Panc1 (cell line): ENCODE results near the gene RGS6. TPM values are rescaled to one million over a fixed set of nuclear protein-coding genes. Genes with fewer than 3 reads are reported as not detected.

Source experiments
- ATAC-seq: fragments of 200-7000 bp; cut with Tn5 transposase; 2 replicates; pipeline ENCODE4 v1.9.1; 2020; ENCODE audit warnings: mild to moderate bottlenecking, moderate library complexity
- BruUV-seq: library from RNA; stranded (reverse); fragments of 400-500 nt; replicated peaks from 2 replicates; lab custom pipeline; 2021; lab: Mats Ljungman, UMichigan
- CTCF ChIA-PET: fragments of 300-600 bp; sonication (Branson Sonifier 250); formaldehyde crosslinking; loops from one replicate; lab custom pipeline; 2022; ENCODE audit warnings: antibody characterized with exemption; lab: Charles Lee
- POLR2A ChIA-PET: fragments of 300-600 bp; sonication (Branson Sonifier 250); formaldehyde crosslinking; loops from one replicate; lab custom pipeline; 2022; ENCODE audit warnings: antibody characterized with exemption; lab: Charles Lee
- DNase-seq: peaks from one replicate; pipeline ENCODE4 v3.0.0-alpha.2; 2010; ENCODE audit warnings: low read depth, low spot score
- H3K27ac ChIP-seq: 2 replicates; pipeline ENCODE4 v1.5.1; 2011; ENCODE audit warnings: mild to moderate bottlenecking, low read length, inconsistent platforms
- H3K27me3 ChIP-seq: fragments of 200-500 bp; sonication (Bioruptor generic); 2 replicates; pipeline ENCODE4 v1.6.0; 2014; ENCODE audit warnings: low read length, inconsistent platforms; ENCODE audit not compliant: control insufficient read depth, insufficient read depth
- H3K36me3 ChIP-seq: fragments of 200-500 bp; sonication (Bioruptor generic); 2 replicates; pipeline ENCODE4 v1.5.1; 2014; ENCODE audit warnings: inconsistent platforms, mild to moderate bottlenecking, low read length, moderate library complexity; ENCODE audit not compliant: control insufficient read depth, insufficient read depth
- H3K4me1 ChIP-seq: 2 replicates; pipeline ENCODE4 v1.5.1; 2011; ENCODE audit warnings: inconsistent platforms, mild to moderate bottlenecking, low read length, moderate library complexity; ENCODE audit not compliant: control insufficient read depth, insufficient read depth
- H3K4me3 ChIP-seq, 2 experiments: 2 replicates each; pipeline ENCODE4 v1.5.1; 2011 to 2012; ENCODE audit warnings: low read depth in 2 of 2, low read length in 2 of 2, mild to moderate bottlenecking in 2 of 2, inconsistent platforms in 1 of 2, moderate library complexity in 1 of 2
- H3K9me3 ChIP-seq: fragments of 200-500 bp; sonication (Bioruptor generic); 2 replicates; pipeline ENCODE4 v1.5.1; 2014; ENCODE audit warnings: low read depth, mild to moderate bottlenecking, inconsistent platforms, low read length, moderate library complexity; ENCODE audit not compliant: control insufficient read depth, insufficient read depth
- POLR2AphosphoS5 ChIP-seq: IDR thresholded peaks from 2 replicates; pipeline ENCODE4 v1.6.1; 2012; ENCODE audit warnings: mild to moderate bottlenecking, low read depth, low read length, moderate library complexity
- SIN3A ChIP-seq: IDR thresholded peaks from 2 replicates; pipeline ENCODE4 v1.6.1; 2012; ENCODE audit warnings: low read depth, mild to moderate bottlenecking, low read length, moderate library complexity, borderline replicate concordance; ENCODE audit not compliant: insufficient read depth
- TCF7L2 ChIP-seq: IDR thresholded peaks from 2 replicates; pipeline ENCODE4 v1.6.1; 2011; ENCODE audit warnings: mild to moderate bottlenecking, low read depth, low read length, inconsistent platforms
- in situ Hi-C: cut with HindIII; loops from 2 replicates; pipeline ENCODE4 v1.10.0; 2016; ENCODE audit warnings: low sequenced_read_pairs, low pct_unique_long_range_greater_than_20kb
- intact Hi-C: fragments of 100-400 bp; cut with micrococcal nuclease; formaldehyde crosslinking; loops from one replicate; pipeline ENCODE4 v1.10.0; 2022; ENCODE audit not compliant: unreplicated experiment
- total RNA-seq: library from RNA; stranded (reverse); gene quantifications from one replicate; pipeline ENCODE4 v1.2.1, GENCODE V29; 2021; ENCODE audit not compliant: unreplicated experiment
- TF ChIP-seq, protein P1 (sequence below), 2 experiments: IDR thresholded peaks; 2 replicates each; pipeline ENCODE4 v1.6.1; 2011 to 2012; ENCODE audit warnings: low read depth in 2 of 2, control low read depth in 1 of 2, low read length in 1 of 2, mild to moderate bottlenecking in 1 of 2, moderate library complexity in 1 of 2; ENCODE audit not compliant: insufficient read depth in 1 of 2
- TF ChIP-seq, protein P2 (sequence below): fragments of 450-650 bp; IDR thresholded peaks from 2 replicates; pipeline ENCODE4 v1.5.1; 2017; ENCODE audit warnings: mild to moderate bottlenecking

The RGS6 gene
- total RNA-seq, 1 experiment from 2014 or later, result not detected

DNA sequence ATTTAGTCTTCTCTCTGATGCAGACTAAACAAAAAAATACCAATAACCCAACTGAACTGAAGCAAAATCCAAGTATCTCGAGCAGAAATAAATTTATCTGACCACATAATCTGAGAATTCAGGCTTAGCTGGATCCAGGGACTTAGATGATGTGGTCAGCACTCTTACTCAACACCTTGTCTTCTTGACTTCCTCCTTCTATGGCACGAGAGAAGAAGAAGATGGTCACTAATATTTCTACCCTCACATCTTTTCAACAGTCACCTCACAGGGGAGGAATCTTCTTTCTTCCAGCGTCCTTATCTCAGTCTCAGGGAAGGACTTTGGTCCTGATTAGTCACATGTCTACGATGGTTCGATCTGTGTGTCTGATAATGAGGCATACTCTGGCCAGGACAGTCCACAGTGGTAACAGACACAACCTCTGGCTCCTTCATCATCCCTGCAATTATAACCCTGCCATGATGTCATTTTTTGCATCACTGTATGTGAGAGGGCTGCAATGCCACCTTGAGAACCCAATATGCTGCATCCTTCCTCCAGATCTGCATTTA, 15.8 kb downstream of the RGS6 start:
- Histone ChIP-seq H3K27ac (no peak overlapping the region), H3K27me3 (no peaks in the 10 kb centered on the region), H3K9me3 (no peaks in the 10 kb centered on the region), H3K4me3 (no peak overlapping the region), H3K4me1 (no peaks in the 10 kb centered on the region), H3K36me3 (no peaks in the 10 kb centered on the region)
- no peak for ATAC-seq
- no peak for DNase-seq
- no TSS peak for BruUV-seq
- ChIA-PET CTCF (no interaction called here), POLR2A (no interaction called here)
- intact Hi-C loops, result no loop called here
- in situ Hi-C loops, result no loop called here
- TF ChIP-seq, protein P1, sequence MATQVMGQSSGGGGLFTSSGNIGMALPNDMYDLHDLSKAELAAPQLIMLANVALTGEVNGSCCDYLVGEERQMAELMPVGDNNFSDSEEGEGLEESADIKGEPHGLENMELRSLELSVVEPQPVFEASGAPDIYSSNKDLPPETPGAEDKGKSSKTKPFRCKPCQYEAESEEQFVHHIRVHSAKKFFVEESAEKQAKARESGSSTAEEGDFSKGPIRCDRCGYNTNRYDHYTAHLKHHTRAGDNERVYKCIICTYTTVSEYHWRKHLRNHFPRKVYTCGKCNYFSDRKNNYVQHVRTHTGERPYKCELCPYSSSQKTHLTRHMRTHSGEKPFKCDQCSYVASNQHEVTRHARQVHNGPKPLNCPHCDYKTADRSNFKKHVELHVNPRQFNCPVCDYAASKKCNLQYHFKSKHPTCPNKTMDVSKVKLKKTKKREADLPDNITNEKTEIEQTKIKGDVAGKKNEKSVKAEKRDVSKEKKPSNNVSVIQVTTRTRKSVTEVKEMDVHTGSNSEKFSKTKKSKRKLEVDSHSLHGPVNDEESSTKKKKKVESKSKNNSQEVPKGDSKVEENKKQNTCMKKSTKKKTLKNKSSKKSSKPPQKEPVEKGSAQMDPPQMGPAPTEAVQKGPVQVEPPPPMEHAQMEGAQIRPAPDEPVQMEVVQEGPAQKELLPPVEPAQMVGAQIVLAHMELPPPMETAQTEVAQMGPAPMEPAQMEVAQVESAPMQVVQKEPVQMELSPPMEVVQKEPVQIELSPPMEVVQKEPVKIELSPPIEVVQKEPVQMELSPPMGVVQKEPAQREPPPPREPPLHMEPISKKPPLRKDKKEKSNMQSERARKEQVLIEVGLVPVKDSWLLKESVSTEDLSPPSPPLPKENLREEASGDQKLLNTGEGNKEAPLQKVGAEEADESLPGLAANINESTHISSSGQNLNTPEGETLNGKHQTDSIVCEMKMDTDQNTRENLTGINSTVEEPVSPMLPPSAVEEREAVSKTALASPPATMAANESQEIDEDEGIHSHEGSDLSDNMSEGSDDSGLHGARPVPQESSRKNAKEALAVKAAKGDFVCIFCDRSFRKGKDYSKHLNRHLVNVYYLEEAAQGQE (IDR thresholded peaks at IDR 0.05; ENCODE audit: insufficient read depth in 1 of 2, low read depth in 2 of 2, low read length in 1 of 2), result no peak
- TF ChIP-seq TCF7L2, result no peak
- TF ChIP-seq, protein P2, sequence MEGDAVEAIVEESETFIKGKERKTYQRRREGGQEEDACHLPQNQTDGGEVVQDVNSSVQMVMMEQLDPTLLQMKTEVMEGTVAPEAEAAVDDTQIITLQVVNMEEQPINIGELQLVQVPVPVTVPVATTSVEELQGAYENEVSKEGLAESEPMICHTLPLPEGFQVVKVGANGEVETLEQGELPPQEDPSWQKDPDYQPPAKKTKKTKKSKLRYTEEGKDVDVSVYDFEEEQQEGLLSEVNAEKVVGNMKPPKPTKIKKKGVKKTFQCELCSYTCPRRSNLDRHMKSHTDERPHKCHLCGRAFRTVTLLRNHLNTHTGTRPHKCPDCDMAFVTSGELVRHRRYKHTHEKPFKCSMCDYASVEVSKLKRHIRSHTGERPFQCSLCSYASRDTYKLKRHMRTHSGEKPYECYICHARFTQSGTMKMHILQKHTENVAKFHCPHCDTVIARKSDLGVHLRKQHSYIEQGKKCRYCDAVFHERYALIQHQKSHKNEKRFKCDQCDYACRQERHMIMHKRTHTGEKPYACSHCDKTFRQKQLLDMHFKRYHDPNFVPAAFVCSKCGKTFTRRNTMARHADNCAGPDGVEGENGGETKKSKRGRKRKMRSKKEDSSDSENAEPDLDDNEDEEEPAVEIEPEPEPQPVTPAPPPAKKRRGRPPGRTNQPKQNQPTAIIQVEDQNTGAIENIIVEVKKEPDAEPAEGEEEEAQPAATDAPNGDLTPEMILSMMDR, result no peak
- TF ChIP-seq SIN3A, result no peak
- no peak for TF ChIP-seq POLR2AphosphoS5

DNA sequence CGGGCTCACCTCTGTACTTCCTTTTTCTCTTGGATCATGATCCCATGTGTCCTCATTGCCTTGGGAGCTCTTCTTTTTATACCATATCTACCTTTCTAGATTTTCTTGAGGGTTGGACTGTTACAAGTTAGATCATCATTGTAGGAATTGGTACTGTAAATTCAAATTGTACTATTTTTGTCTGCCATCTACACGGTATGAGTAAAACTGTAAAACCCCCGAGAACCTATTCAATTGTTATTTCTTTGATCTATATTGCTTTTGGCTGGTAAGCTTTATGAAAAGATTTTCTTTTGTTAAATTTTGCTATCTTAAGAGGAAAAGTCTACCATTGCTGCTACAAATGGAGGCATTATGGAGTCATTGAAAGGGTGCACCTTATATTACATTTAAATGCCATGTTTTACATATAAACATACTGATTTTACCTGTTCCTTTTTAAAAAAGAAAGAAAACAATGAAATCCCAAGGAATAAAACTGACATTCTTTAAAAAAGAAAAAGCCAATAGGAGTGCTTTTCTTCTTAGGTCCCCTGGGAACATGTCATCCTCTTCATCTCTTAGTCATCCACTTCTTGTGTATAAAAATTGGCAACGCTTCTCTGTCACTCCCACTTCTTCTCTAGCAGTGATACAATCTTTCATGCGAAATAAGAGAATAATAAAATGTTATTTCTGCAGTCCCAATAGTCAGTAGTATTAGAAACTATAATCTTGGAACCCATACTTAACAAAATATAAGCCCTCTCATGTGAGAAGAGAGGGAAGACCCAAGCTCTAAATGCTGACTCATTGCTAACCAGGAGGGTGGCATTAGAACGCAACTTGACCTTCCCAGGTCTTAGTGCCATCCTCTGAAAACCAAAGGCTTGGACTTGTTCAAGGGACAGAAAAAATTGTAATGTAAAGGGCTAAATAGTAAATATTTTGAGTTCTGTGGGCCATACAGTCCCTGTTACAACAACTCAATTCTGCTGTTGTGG, 20.4 kb downstream of the RGS6 start:
- in situ Hi-C loops (no loop called here), intact Hi-C loops (no loop called here)
- DNase-seq, result no peak
- ChIA-PET CTCF (no interaction called here), POLR2A (no interaction called here)
- H3K27me3 ChIP-seq, result no peaks in the 10 kb centered on the region
- no peaks in the 10 kb centered on the region for H3K4me1 ChIP-seq
- no peak for ATAC-seq
- no peak for TF ChIP-seq TCF7L2
- TF ChIP-seq, protein P2, result no peak
- TF ChIP-seq, protein P1 (IDR thresholded peaks at IDR 0.05; ENCODE audit: insufficient read depth in 1 of 2, low read depth in 2 of 2, low read length in 1 of 2), result no peak
- no peak for TF ChIP-seq POLR2AphosphoS5
- no peak for TF ChIP-seq SIN3A
- H3K4me3 ChIP-seq, result no peak overlapping the region
- BruUV-seq, result no TSS peak
- H3K9me3 ChIP-seq, result no peaks in the 10 kb centered on the region
- H3K36me3 ChIP-seq, result no peaks in the 10 kb centered on the region
- H3K27ac ChIP-seq, result no peak overlapping the region
